ENCODE results near the gene FNDC5. TPM values are rescaled to one million over a fixed set of nuclear protein-coding genes. Genes with fewer than 3 reads are reported as not detected.

The FNDC5 gene
- total and polyA plus RNA-seq, 10 of the 15 experiments (the other 5 are each of a cell fraction or from before 2014, with no cell fraction given): 0.01 to 0.29 (median 0.19) TPM; not detected in 4

- no peak for FAIRE-seq
- no TSS peak for BruUV-seq (replicated peaks)
- H3K9me3 ChIP-seq (replicated peaks; ENCODE audit: control insufficient read depth, insufficient read depth, low read length): no peaks in the 10 kb centered on the region; the same call in 2 of the 3 replicates
- WGBS (ENCODE audit: insufficient coverage, insufficient replicate concordance, low lambda C conversion rate, missing lambda C conversion rate): 8% methylated on average over 34 of the region's 58 CpGs
- peak overlapping the region; percentile 55; the same call in 1 of the 2 replicates for H3K4me3 ChIP-seq
- TF ChIP-seq E4F1 (IDR thresholded peaks at IDR 0.05; ENCODE audit: borderline replicate concordance, partially characterized antibody): no peak
- TF ChIP-seq RB1 (IDR thresholded peaks at IDR 0.05; ENCODE audit: borderline replicate concordance): no peak
- no peak for TF ChIP-seq E2F8 (IDR thresholded peaks at IDR 0.05; ENCODE audit: low read depth, partially characterized antibody)
- peak; percentile 98 for TF ChIP-seq SUZ12 (IDR thresholded peaks at IDR 0.05; ENCODE audit: unreplicated experiment)
- no peak for TF ChIP-seq SMARCA5 (IDR thresholded peaks at IDR 0.05)
- no peak for TF ChIP-seq JUNB (IDR thresholded peaks at IDR 0.05)
- peak in 1 of 3 experiments; percentile 17; a peak in 1 of 6 replicates for TF ChIP-seq CTCF (IDR thresholded peaks at IDR 0.05 in 2 of 3, conservative IDR thresholded peaks at IDR 0.05 in 1 of 3; ENCODE audit: control insufficient read depth in 2 of 3, extremely low read depth in 1 of 3, insufficient read depth in 1 of 3, low read depth in 3 of 3, low read length in 3 of 3)
- H2AFZ ChIP-seq (ENCODE audit: control insufficient read depth, low read depth, low read length): peak overlapping the region; percentile 18; the same call in 1 of the 2 replicates
- DNase-seq (ENCODE audit: low read depth, low spot score): no peak
- SMC1A ChIA-PET (ENCODE audit: uncharacterized antibody, unreplicated experiment): no interaction called here
- H3K27ac ChIP-seq (ENCODE audit: control insufficient read depth, insufficient read depth): no peak overlapping the region
- ATAC-seq: peak; percentile 36; the same call in 1 of the 3 replicates
- RAD21 ChIA-PET (ENCODE audit: unreplicated experiment): interaction anchor here (1.4 kb wide), 1 partner anchor 17 kb away, joined by 3 read pairs; no protein-coding TSS in a partner anchor
- H3K4me1 ChIP-seq (ENCODE audit: control insufficient read depth, insufficient read depth, low read length): no peaks in the 10 kb centered on the region
- H3K27me3 ChIP-seq (replicated peaks in 1 of 2; ENCODE audit: control insufficient read depth in 2 of 2, insufficient read depth in 2 of 2, low read length in 1 of 2): peaks cover 8 to 16% of the 10 kb centered on the region in 2 experiments
- peak overlapping the region; percentile 50; the same call in 1 of the 2 replicates for H3K4me2 ChIP-seq (ENCODE audit: control insufficient read depth, insufficient read depth)
- H3K36me3 ChIP-seq (ENCODE audit: control insufficient read depth in 2 of 2, insufficient read depth in 2 of 2, low read length in 1 of 2): no peaks in the 10 kb centered on the region
- POLR2A ChIA-PET: interaction anchor here (1.5 kb wide), 1 partner anchor 18 kb away, joined by 4 read pairs; no protein-coding TSS in a partner anchor
- H4K20me1 ChIP-seq (ENCODE audit: control insufficient read depth, insufficient read depth): no peaks in the 10 kb centered on the region
- H3K79me2 ChIP-seq (ENCODE audit: control insufficient read depth, insufficient read depth, low read length): no peaks in the 10 kb centered on the region
- in situ Hi-C loops (cut with MboI): no loop called here
- intact Hi-C loops (cut with micrococcal nuclease; ENCODE audit: unreplicated experiment): no loop called here
- CTCF ChIA-PET: interaction anchor here (1.4 to 6.5 kb wide), 3 partner anchors 8 to 373 kb away, joined by 3 to 36 read pairs (median 4); partner anchors contain the start of gene TMEM54
- no peak overlapping the region for H3K9ac ChIP-seq (ENCODE audit: control insufficient read depth, insufficient read depth, low read length)
Measured at GRCh38 chr1:32893198-32894018, 22.7 kb upstream of the FNDC5 start.

All from GM12878 (cell line).